Measurements from ENCODE around the gene FILIP1L. TPM values are rescaled to one million over a fixed set of nuclear protein-coding genes. Genes with fewer than 3 reads are reported as not detected.

FILIP1L gene
- total RNA-seq, 1 donor from 2014 or later = 19.4 TPM

- Mint-ChIP-seq H3K27me3 (no peaks in the 10 kb centered on the region), H3K4me3 (ENCODE audit: low read depth) (no peak overlapping the region), H3K4me1 (ENCODE audit: low read depth) (peaks cover 20% of the 10 kb centered on the region), H3K27ac (no peak overlapping the region), H3K36me3 (ENCODE audit: insufficient read depth) (peaks cover 5% of the 10 kb centered on the region), H3K9me3 (ENCODE audit: low read depth) (no peaks in the 10 kb centered on the region)
- no peak for DNase-seq (ENCODE audit: low spot score, unreplicated experiment)
- TF ChIP-seq CTCF (IDR thresholded peaks at IDR 0.05; ENCODE audit: unreplicated experiment) = no peak
Measured at GRCh38 chr3:99850608-99851007, 263.7 kb downstream of the FILIP1L start.

- Mint-ChIP-seq H3K36me3 (ENCODE audit: insufficient read depth) (peaks cover 5% of the 10 kb centered on the region), H3K4me1 (ENCODE audit: low read depth) (peaks cover 15% of the 10 kb centered on the region), H3K9me3 (ENCODE audit: low read depth) (no peaks in the 10 kb centered on the region), H3K27ac (no peak overlapping the region), H3K4me3 (ENCODE audit: low read depth) (no peak overlapping the region), H3K27me3 (no peaks in the 10 kb centered on the region)
- no peak for DNase-seq (ENCODE audit: low spot score, unreplicated experiment)
- no peak for TF ChIP-seq CTCF (IDR thresholded peaks at IDR 0.05; ENCODE audit: unreplicated experiment)
Measured at GRCh38 chr3:99848433-99848832, 265.9 kb downstream of the FILIP1L start.

DNA sequence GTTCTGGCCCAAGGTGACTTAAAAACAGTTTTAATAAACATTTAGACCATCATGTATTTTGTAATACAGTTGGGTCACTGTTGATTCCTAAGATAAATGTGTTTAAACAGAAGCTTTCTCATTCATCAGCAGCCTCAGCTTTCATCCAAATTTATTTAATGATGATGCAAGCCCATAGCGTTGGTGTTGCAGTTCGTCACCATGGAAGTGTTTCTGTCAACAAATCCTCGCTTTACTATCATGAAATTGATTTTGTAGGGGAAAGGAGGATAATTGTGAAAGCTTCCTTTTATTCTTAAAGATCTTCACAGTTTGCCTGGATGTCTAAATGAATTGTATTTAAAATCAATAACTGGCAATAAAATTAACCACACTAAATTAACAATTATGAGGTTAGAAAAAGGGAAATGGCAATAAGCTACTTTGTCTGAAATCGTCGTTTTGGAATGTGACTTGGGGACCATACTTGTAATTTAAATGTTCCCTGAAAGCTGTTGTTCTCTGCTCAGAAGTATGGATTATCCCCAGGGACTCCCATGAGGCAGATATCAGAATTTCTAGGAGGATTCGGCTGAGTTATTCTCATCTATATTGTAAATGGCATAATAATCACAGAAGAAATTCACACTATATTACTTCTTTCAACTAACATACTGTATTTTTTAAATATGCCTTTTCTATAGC, 267.7 kb downstream of the FILIP1L start:
- Mint-ChIP-seq H3K27ac (no peak overlapping the region), H3K4me3 (ENCODE audit: low read depth) (no peak overlapping the region), H3K4me1 (ENCODE audit: low read depth) (peaks cover 20% of the 10 kb centered on the region), H3K9me3 (ENCODE audit: low read depth) (no peaks in the 10 kb centered on the region), H3K36me3 (ENCODE audit: insufficient read depth) (peaks cover 5% of the 10 kb centered on the region), H3K27me3 (no peaks in the 10 kb centered on the region)
- no peak for DNase-seq (ENCODE audit: low spot score, unreplicated experiment)
- no peak for TF ChIP-seq CTCF (IDR thresholded peaks at IDR 0.05; ENCODE audit: unreplicated experiment)

GRCh38 chr3:99845999-99846398, 268.3 kb downstream of the FILIP1L start:
- Mint-ChIP-seq H3K4me3 (ENCODE audit: low read depth) (no peak overlapping the region), H3K9me3 (ENCODE audit: low read depth) (no peaks in the 10 kb centered on the region), H3K4me1 (ENCODE audit: low read depth) (peaks cover 20% of the 10 kb centered on the region), H3K36me3 (ENCODE audit: insufficient read depth) (peaks cover 5% of the 10 kb centered on the region), H3K27ac (no peak overlapping the region), H3K27me3 (no peaks in the 10 kb centered on the region)
- no peak for DNase-seq (ENCODE audit: low spot score, unreplicated experiment)
- TF ChIP-seq CTCF (IDR thresholded peaks at IDR 0.05; ENCODE audit: unreplicated experiment) = no peak

DNA sequence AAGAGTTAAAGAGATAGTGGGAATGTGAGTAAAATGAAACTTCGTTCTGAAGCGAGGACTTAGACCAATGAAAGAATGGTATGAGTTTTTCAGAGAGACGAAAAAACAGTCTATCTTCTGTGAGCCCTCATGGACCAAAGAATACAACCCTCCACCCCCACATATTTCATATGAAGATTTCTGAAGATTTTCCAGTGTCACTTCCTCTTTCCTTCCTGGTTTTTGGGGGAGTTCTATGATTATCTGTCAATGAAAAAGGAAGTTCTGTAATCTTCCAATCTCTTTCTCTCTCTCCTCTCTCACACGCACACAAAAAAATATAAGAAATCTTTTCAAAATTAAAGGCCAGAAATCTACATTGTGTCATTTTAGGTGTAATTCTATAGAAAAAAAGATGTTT, 269.0 kb downstream of the FILIP1L start:
- peaks cover 20% of the 10 kb centered on the region for H3K4me1 Mint-ChIP-seq (ENCODE audit: low read depth)
- no peak for DNase-seq (ENCODE audit: low spot score, unreplicated experiment)
- H3K36me3 Mint-ChIP-seq (ENCODE audit: insufficient read depth) = peaks cover 5% of the 10 kb centered on the region
- H3K4me3 Mint-ChIP-seq (ENCODE audit: low read depth) = no peak overlapping the region
- H3K27ac Mint-ChIP-seq = no peak overlapping the region
- no peak for TF ChIP-seq CTCF (IDR thresholded peaks at IDR 0.05; ENCODE audit: unreplicated experiment)
- H3K9me3 Mint-ChIP-seq (ENCODE audit: low read depth) = no peaks in the 10 kb centered on the region
- no peaks in the 10 kb centered on the region for H3K27me3 Mint-ChIP-seq

All from progenitor cell of endocrine pancreas (in vitro differentiated cells).